ENCODE data around the gene CRTAC1. TPM values are rescaled to one million over a fixed set of nuclear protein-coding genes. Genes with fewer than 3 reads are reported as not detected.

The CRTAC1 gene
- total RNA-seq, 1 experiment from 2014 or later: 0.20 TPM

GRCh38 chr10:97894092-97894491, 136.3 kb downstream of the CRTAC1 start:
- POLR2A ChIA-PET: no interaction called here
- H3K9me3 ChIP-seq (ENCODE audit: control insufficient read depth in 1 of 2, insufficient read depth in 1 of 2, low read depth in 1 of 2, low read length in 2 of 2): no peaks in the 10 kb centered on the region
- CTCF ChIA-PET: no interaction called here
- H2AFZ ChIP-seq (ENCODE audit: low read depth, low read length, poor library complexity, severe bottlenecking): no peak overlapping the region
- no peak for TF ChIP-seq POLR2AphosphoS5 (IDR thresholded peaks at IDR 0.05; ENCODE audit: low read depth, low read length)
- no peak for TF ChIP-seq ELF1 (IDR thresholded peaks at IDR 0.05; ENCODE audit: borderline replicate concordance, low read depth)
- no peak for TF ChIP-seq ATF3 (IDR thresholded peaks at IDR 0.05)
- TF ChIP-seq SRF (IDR thresholded peaks at IDR 0.05; ENCODE audit: low read depth): no peak
- no peak for TF ChIP-seq ZNF274 (IDR thresholded peaks at IDR 0.05; ENCODE audit: low read depth, low read length)
- no peak for TF ChIP-seq ZBTB33 (IDR thresholded peaks at IDR 0.05; ENCODE audit: extremely low read depth, insufficient replicate concordance, low read length)
- TF ChIP-seq YY1 (IDR thresholded peaks at IDR 0.05; ENCODE audit: extremely low read depth, insufficient replicate concordance, low read depth, low read length): no peak
- no peak for TF ChIP-seq POLR2A (IDR thresholded peaks at IDR 0.05; ENCODE audit: borderline replicate concordance, extremely low read depth, insufficient read depth, insufficient read length)
- no peak for TF ChIP-seq FOSL1 (IDR thresholded peaks at IDR 0.05; ENCODE audit: low read depth)
- no peak for TF ChIP-seq CEBPB (IDR thresholded peaks at IDR 0.05; ENCODE audit: low read depth)
- no peak for TF ChIP-seq EZH2 (IDR thresholded peaks at IDR 0.05)
- TF ChIP-seq SP1 (IDR thresholded peaks at IDR 0.05; ENCODE audit: low read depth): no peak
- TF ChIP-seq CBX3 (IDR thresholded peaks at IDR 0.05; ENCODE audit: low read depth): no peak
- no peak for TF ChIP-seq SIN3A (IDR thresholded peaks at IDR 0.05; ENCODE audit: low read depth)
- TF ChIP-seq MAX (IDR thresholded peaks at IDR 0.05): no peak
- no peak for TF ChIP-seq EZH2phosphoT487 (IDR thresholded peaks at IDR 0.05; ENCODE audit: borderline replicate concordance)
- no peak for TF ChIP-seq RAD21 (IDR thresholded peaks at IDR 0.05; ENCODE audit: low read depth)
- TF ChIP-seq TCF7L2 (IDR thresholded peaks at IDR 0.05; ENCODE audit: borderline replicate concordance, extremely low read depth, insufficient read depth, insufficient read length): no peak
- no peak overlapping the region for H3K27ac ChIP-seq (ENCODE audit: low read depth, low read length)
- no peaks in the 10 kb centered on the region for H3K36me3 ChIP-seq (ENCODE audit: control insufficient read depth in 1 of 2, insufficient read depth in 2 of 2, low read length in 2 of 2)
- H3K4me3 ChIP-seq (replicated peaks in 1 of 2; ENCODE audit: low read depth in 1 of 2, low read length in 2 of 2): no peak overlapping the region
- RAD21 ChIA-PET (ENCODE audit: low non-redundant PET in 1 of 2, low total read pairs in 2 of 2, uncharacterized antibody in 2 of 2, unreplicated experiment in 2 of 2): interaction anchor here in 1 of 2 experiments (0.7 kb wide), 1 partner anchor 47 kb away, joined by 3 read pairs; no protein-coding TSS in a partner anchor
- intact Hi-C loops (cut with micrococcal nuclease): no loop called here
- no peaks in the 10 kb centered on the region for H3K27me3 ChIP-seq (ENCODE audit: insufficient read depth, low read length)
- H3K4me1 ChIP-seq (ENCODE audit: control insufficient read depth in 1 of 2, insufficient read depth in 2 of 2, low read length in 2 of 2): peaks cover 12 to 13% of the 10 kb centered on the region in 2 experiments
- H3K9me2 ChIP-seq (ENCODE audit: insufficient read depth): no peaks in the 10 kb centered on the region
- no peaks in the 10 kb centered on the region for H4K20me1 ChIP-seq (ENCODE audit: insufficient read depth)
- H3K9ac ChIP-seq (ENCODE audit: low read length): no peak overlapping the region
- no peak for DNase-seq (ENCODE audit: low read depth, low spot score)
- no peak overlapping the region for H3K4me2 ChIP-seq (ENCODE audit: low read length)
- H3K79me2 ChIP-seq (ENCODE audit: insufficient read depth, low read length): no peaks in the 10 kb centered on the region
- no TSS peak for BruUV-seq (replicated peaks)
- no peak for ATAC-seq

Data from HCT116 (cell line).